Mesendoderm (in vitro differentiated cells): Measurements from ENCODE around the gene PTGFRN.
A peak's percentile ranks its signal among the peaks of the same experiment; 100 is the strongest.
"Not testable (repeated sequence)": the region's sequence is repeated elsewhere in the genome, so short reads cannot be mapped to it uniquely, and the experiment has no call there.

Experiments
- DNase-seq: peaks from one replicate; pipeline ENCODE4 v3.0.0; 2013
- H2AK5ac ChIP-seq: 2 replicates; pipeline ENCODE4 v1.6.1; 2013; ENCODE audit warnings: low read length, inconsistent platforms
- H2BK120ac ChIP-seq: 2 replicates; pipeline ENCODE4 v1.6.1; 2013; ENCODE audit warnings: low read depth, mild to moderate bottlenecking, low read length, moderate library complexity, mixed read lengths
- H2BK15ac ChIP-seq: replicated peaks from 2 replicates; pipeline ENCODE4 v1.6.1; 2013; ENCODE audit warnings: low read depth, mild to moderate bottlenecking, moderate library complexity
- H2BK5ac ChIP-seq: 2 replicates; pipeline ENCODE4 v1.6.1; 2013; ENCODE audit warnings: low read length, inconsistent platforms
- H3K18ac ChIP-seq: 2 replicates; pipeline ENCODE4 v1.6.1; 2013; ENCODE audit warnings: mild to moderate bottlenecking, low read length, mixed read lengths
- H3K23ac ChIP-seq: one replicate; pipeline ENCODE4 v1.6.1; 2013; ENCODE audit warnings: low read length
- H3K27ac ChIP-seq: 2 replicates; pipeline ENCODE4 v1.5.1; 2013; ENCODE audit warnings: low read depth, mild to moderate bottlenecking, inconsistent platforms, low read length, moderate library complexity
- H3K27me3 ChIP-seq: 2 replicates; pipeline ENCODE4 v1.6.1; 2013; ENCODE audit warnings: low read length, control low read depth, mild to moderate bottlenecking, inconsistent platforms; ENCODE audit not compliant: insufficient read depth, poor library complexity
- H3K36me3 ChIP-seq: 2 replicates; pipeline ENCODE4 v1.6.1; 2013; ENCODE audit warnings: low read length, inconsistent platforms; ENCODE audit not compliant: control insufficient read depth, insufficient read depth
- H3K4ac ChIP-seq: one replicate; pipeline ENCODE4 v1.6.1; 2013; ENCODE audit warnings: low read depth, mild to moderate bottlenecking, low read length, moderate library complexity
- H3K4me1 ChIP-seq: 2 replicates; pipeline ENCODE4 v1.6.1; 2013; ENCODE audit warnings: low read depth, low read length, inconsistent platforms; ENCODE audit not compliant: control insufficient read depth
- H3K4me2 ChIP-seq: 2 replicates; pipeline ENCODE4 v1.6.1; 2013; ENCODE audit warnings: low read length
- H3K4me3 ChIP-seq: 2 replicates; pipeline ENCODE4 v1.5.1; 2013; ENCODE audit warnings: mild to moderate bottlenecking, low read length
- H3K56ac ChIP-seq: one replicate; pipeline ENCODE4 v1.6.1; 2013; ENCODE audit warnings: low read length
- H3K79me1 ChIP-seq: 2 replicates; pipeline ENCODE4 v1.6.1; 2013; ENCODE audit warnings: low read length, inconsistent platforms
- H3K79me2 ChIP-seq: 2 replicates; pipeline ENCODE4 v1.6.1; 2013; ENCODE audit warnings: mild to moderate bottlenecking, low read length; ENCODE audit not compliant: control insufficient read depth, insufficient read depth
- H3K9ac ChIP-seq: 2 replicates; pipeline ENCODE4 v1.6.1; 2013; ENCODE audit warnings: low read length, inconsistent platforms
- H4K5ac ChIP-seq: one replicate; pipeline ENCODE4 v1.6.1; 2013; ENCODE audit warnings: low read length
- H4K8ac ChIP-seq: one replicate; pipeline ENCODE4 v1.6.1; 2013; ENCODE audit warnings: low read depth, mild to moderate bottlenecking, control low read depth, low read length, moderate library complexity
- WGBS: extraction: QIAGEN DNeasy Blood & Tissue Kit; methylation state at CpG from one replicate; pipeline ENCODE4 v1.1.7; 2013; ENCODE audit warnings: low lambda C conversion rate, missing lambda C conversion rate; ENCODE audit not compliant: insufficient coverage; ENCODE audit errors: extremely low coverage; 5-methylcytosine and 5-hydroxymethylcytosine counted together

Gene PTGFRN

GRCh38 chr1:116875391-116875790 is 34.3 kb upstream of the PTGFRN start:
- Histone ChIP-seq H2BK15ac (no peak overlapping the region), H3K4ac (no peak overlapping the region), H3K23ac (no peak overlapping the region), H3K4me1 (peaks cover 10% of the 10 kb centered on the region), H3K9ac (no peak overlapping the region), H3K27ac (no peak overlapping the region), H4K8ac (no peak overlapping the region), H3K18ac (peak overlapping the region; percentile 8), H3K27me3 (no peaks in the 10 kb centered on the region), H2BK120ac (no peak overlapping the region), H2AK5ac (no peak overlapping the region), H3K36me3 (no peaks in the 10 kb centered on the region), H2BK5ac (no peak overlapping the region), H3K4me2 (no peak overlapping the region), H3K79me2 (no peaks in the 10 kb centered on the region), H3K56ac (no peak overlapping the region), H3K4me3 (no peak overlapping the region), H4K5ac (no peak overlapping the region), H3K79me1 (no peaks in the 10 kb centered on the region)
- no peak for DNase-seq
- no CpG with 5 or more reads among the region's 14 CpGs for WGBS

- DNase-seq, H4K8ac ChIP-seq, H3K23ac ChIP-seq, H3K18ac ChIP-seq, H2BK5ac ChIP-seq, H4K5ac ChIP-seq, H3K4me2 ChIP-seq, H2AK5ac ChIP-seq, H2BK15ac ChIP-seq, H3K9ac ChIP-seq, H3K27ac ChIP-seq, H2BK120ac ChIP-seq, H3K79me1 ChIP-seq, H3K56ac ChIP-seq, H3K36me3 ChIP-seq, H3K4ac ChIP-seq, H3K27me3 ChIP-seq, H3K4me3 ChIP-seq, H3K79me2 ChIP-seq: not testable (repeated sequence)
- WGBS = no CpG with 5 or more reads among the region's 6 CpGs
- peaks cover 10% of the 10 kb centered on the region for H3K4me1 ChIP-seq
These were observed 33.8 kb upstream of the PTGFRN start for GRCh38 chr1:116875946-116876345.

- Histone ChIP-seq H3K79me1 (no peaks in the 10 kb centered on the region), H3K27ac (no peak overlapping the region), H3K9ac (no peak overlapping the region), H2BK120ac (peak overlapping the region; percentile 51), H3K4me3 (no peak overlapping the region), H4K5ac (no peak overlapping the region), H2AK5ac (no peak overlapping the region), H2BK5ac (no peak overlapping the region), H3K36me3 (no peaks in the 10 kb centered on the region), H2BK15ac (no peak overlapping the region), H3K18ac (peak overlapping the region; percentile 83), H3K4me2 (no peak overlapping the region), H3K4ac (no peak overlapping the region), H3K79me2 (no peaks in the 10 kb centered on the region), H4K8ac (no peak overlapping the region), H3K23ac (no peak overlapping the region), H3K27me3 (no peaks in the 10 kb centered on the region), H3K56ac (no peak overlapping the region), H3K4me1 (peaks cover 10% of the 10 kb centered on the region)
- no CpG with 5 or more reads among the region's 2 CpGs for WGBS
- DNase-seq = no peak
These were observed 32.4 kb upstream of the PTGFRN start for GRCh38 chr1:116877141-116877818.

GRCh38 chr1:116878804-116879477 is 30.8 kb upstream of the PTGFRN start:
- Histone ChIP-seq H3K23ac (peak overlapping the region; percentile 61), H2BK15ac (no peak overlapping the region), H3K27ac (peak overlapping the region; percentile 66), H2BK5ac (peak overlapping the region; percentile 72), H3K36me3 (no peaks in the 10 kb centered on the region), H2AK5ac (no peak overlapping the region), H3K4me1 (peaks cover 10% of the 10 kb centered on the region), H3K56ac (peak overlapping the region; percentile 79), H3K4me2 (peak overlapping the region; percentile 43), H3K79me2 (no peaks in the 10 kb centered on the region), H4K5ac (no peak overlapping the region), H4K8ac (peak overlapping the region; percentile 30), H3K4me3 (no peak overlapping the region), H3K9ac (peak overlapping the region; percentile 25), H2BK120ac (peak overlapping the region; percentile 52), H3K4ac (peak overlapping the region; percentile 98), H3K27me3 (no peaks in the 10 kb centered on the region), H3K79me1 (no peaks in the 10 kb centered on the region), H3K18ac (peak overlapping the region; percentile 53)
- no CpG with 5 or more reads among the region's 10 CpGs for WGBS
- DNase-seq = peak; percentile 82

- Histone ChIP-seq H4K8ac (no peak overlapping the region), H2AK5ac (no peak overlapping the region), H3K4ac (peak overlapping the region; percentile 98), H3K9ac (peak overlapping the region; percentile 1), H3K27me3 (no peaks in the 10 kb centered on the region), H3K4me2 (no peak overlapping the region), H3K18ac (peak overlapping the region; percentile 53), H2BK15ac (no peak overlapping the region), H3K79me1 (no peaks in the 10 kb centered on the region), H3K36me3 (no peaks in the 10 kb centered on the region), H3K79me2 (no peaks in the 10 kb centered on the region), H3K27ac (peak overlapping the region; percentile 66), H2BK120ac (peak overlapping the region; percentile 33), H3K4me3 (no peak overlapping the region), H3K56ac (peak overlapping the region; percentile 79), H3K23ac (peak overlapping the region; percentile 61), H4K5ac (no peak overlapping the region), H3K4me1 (peaks cover 10% of the 10 kb centered on the region), H2BK5ac (peak overlapping the region; percentile 72)
- DNase-seq = no peak
- WGBS = no CpG with 5 or more reads among the region's 10 CpGs
These were observed 30.1 kb upstream of the PTGFRN start for GRCh38 chr1:116879478-116880133.
